ENCODE measurements around the gene HABP4. TPM values are rescaled to one million over a fixed set of nuclear protein-coding genes. Genes with fewer than 3 reads are reported as not detected.

The HABP4 gene
- total RNA-seq, 4 donors from 2014 or later: 41.1 to 106 (median 60.0) TPM

GRCh38 chr9:96512240-96512639 is 62.3 kb downstream of the HABP4 start:
- peaks cover 0 to 18% (median 3%) of the 10 kb centered on the region in 3 donors for H3K4me1 ChIP-seq
- WGBS, 2 donors (ENCODE audit: low coverage in 1 of 2): 100% methylated on average over 2 to 3 of the region's 3 CpGs
- ATAC-seq: no peak

GRCh38 chr9:96513622-96514021 is 63.7 kb downstream of the HABP4 start:
- ATAC-seq: no peak
- no peak for TF ChIP-seq POLR2AphosphoS5 (IDR thresholded peaks at IDR 0.05)
- TF ChIP-seq, protein P1, sequence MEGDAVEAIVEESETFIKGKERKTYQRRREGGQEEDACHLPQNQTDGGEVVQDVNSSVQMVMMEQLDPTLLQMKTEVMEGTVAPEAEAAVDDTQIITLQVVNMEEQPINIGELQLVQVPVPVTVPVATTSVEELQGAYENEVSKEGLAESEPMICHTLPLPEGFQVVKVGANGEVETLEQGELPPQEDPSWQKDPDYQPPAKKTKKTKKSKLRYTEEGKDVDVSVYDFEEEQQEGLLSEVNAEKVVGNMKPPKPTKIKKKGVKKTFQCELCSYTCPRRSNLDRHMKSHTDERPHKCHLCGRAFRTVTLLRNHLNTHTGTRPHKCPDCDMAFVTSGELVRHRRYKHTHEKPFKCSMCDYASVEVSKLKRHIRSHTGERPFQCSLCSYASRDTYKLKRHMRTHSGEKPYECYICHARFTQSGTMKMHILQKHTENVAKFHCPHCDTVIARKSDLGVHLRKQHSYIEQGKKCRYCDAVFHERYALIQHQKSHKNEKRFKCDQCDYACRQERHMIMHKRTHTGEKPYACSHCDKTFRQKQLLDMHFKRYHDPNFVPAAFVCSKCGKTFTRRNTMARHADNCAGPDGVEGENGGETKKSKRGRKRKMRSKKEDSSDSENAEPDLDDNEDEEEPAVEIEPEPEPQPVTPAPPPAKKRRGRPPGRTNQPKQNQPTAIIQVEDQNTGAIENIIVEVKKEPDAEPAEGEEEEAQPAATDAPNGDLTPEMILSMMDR (IDR thresholded peaks at IDR 0.05): no peak
- no peak for TF ChIP-seq POLR2A (IDR thresholded peaks at IDR 0.05)
- Histone ChIP-seq H3K36me3 (peaks cover 0 to 58% of the 10 kb centered on the region in 2 donors), H3K27me3 (no peaks in the 10 kb centered on the region), H3K27ac (peak overlapping the region in 3 of 4 donors; percentile 37 to 64 (median 61)), H3K9me3 (no peaks in the 10 kb centered on the region), H3K4me3 (no peak overlapping the region), H3K4me1 (peaks cover 0 to 16% (median 3%) of the 10 kb centered on the region in 3 donors)
- WGBS, 2 donors (ENCODE audit: low coverage in 1 of 2): 70 to 80% methylated on average over 1 to 3 of the region's 5 CpGs

More at GRCh38 chr9:96512240-96512639, 62.3 kb downstream of the HABP4 start:
- Histone ChIP-seq H3K27me3 (no peaks in the 10 kb centered on the region), H3K36me3 (peaks cover 0 to 54% of the 10 kb centered on the region in 2 donors), H3K9me3 (no peaks in the 10 kb centered on the region), H3K27ac (no peak overlapping the region), H3K4me3 (no peak overlapping the region)
- no peak for TF ChIP-seq POLR2AphosphoS5 (IDR thresholded peaks at IDR 0.05)
- no peak for TF ChIP-seq POLR2A (IDR thresholded peaks at IDR 0.05)
- TF ChIP-seq EP300 (IDR thresholded peaks at IDR 0.05): no peak
- TF ChIP-seq, protein P1 (IDR thresholded peaks at IDR 0.05): no peak

DNA sequence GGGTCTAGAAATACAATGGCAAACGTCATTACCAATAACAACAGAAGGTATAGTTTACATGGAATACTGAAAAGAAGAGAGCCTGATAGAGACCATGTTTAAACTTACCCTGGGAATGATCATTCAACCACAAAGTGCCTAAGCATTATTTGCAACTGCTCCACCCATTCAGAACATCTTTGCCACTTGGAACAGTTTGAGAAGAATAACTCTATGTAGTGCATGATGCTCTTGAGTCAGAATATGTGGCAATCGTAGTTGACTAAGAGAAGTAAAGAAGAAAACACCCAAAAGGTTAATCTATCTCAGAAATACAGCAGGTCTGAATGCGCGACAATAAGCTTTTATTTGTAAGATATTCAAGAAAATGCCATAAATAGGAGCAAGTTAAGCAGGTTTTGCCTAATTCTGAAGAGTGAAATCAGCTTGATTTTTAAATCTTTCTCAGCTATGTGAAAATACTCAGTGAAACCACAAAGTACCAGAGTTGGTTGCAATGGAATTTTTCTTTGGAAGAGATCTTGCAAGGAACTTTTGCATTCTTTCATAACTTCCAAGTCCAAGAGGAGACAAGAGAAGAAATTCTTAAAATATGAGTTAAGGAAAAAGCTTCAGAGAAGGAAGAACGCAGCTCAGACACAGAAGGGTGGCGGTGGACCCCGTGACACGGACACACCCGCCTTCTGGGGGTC is 64.3 kb downstream of the HABP4 start:
- Histone ChIP-seq H3K9me3 (no peaks in the 10 kb centered on the region), H3K4me1 (peaks cover 0 to 12% (median 3%) of the 10 kb centered on the region in 3 donors), H3K36me3 (peaks cover 0 to 58% of the 10 kb centered on the region in 2 donors), H3K4me3 (no peak overlapping the region), H3K27me3 (no peaks in the 10 kb centered on the region), H3K27ac (peak overlapping the region in 3 of 4 donors; percentile 37 to 64 (median 61))
- ATAC-seq: peak; percentile 71
- 65 to 72% methylated on average over 7 to 9 of the region's 9 CpGs for WGBS, 2 donors (ENCODE audit: low coverage in 1 of 2)
- TF ChIP-seq POLR2AphosphoS5 (IDR thresholded peaks at IDR 0.05): no peak
- TF ChIP-seq, protein P1 (IDR thresholded peaks at IDR 0.05): no peak
- TF ChIP-seq POLR2A (IDR thresholded peaks at IDR 0.05): no peak
- TF ChIP-seq EP300 (IDR thresholded peaks at IDR 0.05): no peak

- no peak for ATAC-seq
- Histone ChIP-seq H3K27ac (peak overlapping the region in 3 of 4 donors; percentile 27 to 64 (median 61)), H3K27me3 (no peaks in the 10 kb centered on the region), H3K4me3 (no peak overlapping the region), H3K36me3 (peaks cover 0 to 55% of the 10 kb centered on the region in 2 donors), H3K9me3 (no peaks in the 10 kb centered on the region), H3K4me1 (peaks cover 0 to 12% (median 3%) of the 10 kb centered on the region in 3 donors)
- TF ChIP-seq POLR2A (IDR thresholded peaks at IDR 0.05) (no peak), POLR2AphosphoS5 (IDR thresholded peaks at IDR 0.05) (no peak), EP300 (IDR thresholded peaks at IDR 0.05) (no peak)
- TF ChIP-seq, protein P1 (IDR thresholded peaks at IDR 0.05): no peak
- WGBS, 2 donors (ENCODE audit: low coverage in 1 of 2): 52 to 64% methylated on average over 1 to 3 of the region's 3 CpGs
Observed at GRCh38 chr9:96514800-96515158, 64.8 kb downstream of the HABP4 start.

All from gastroesophageal sphincter (tissue), 4 donors.